Activated naive CD8-positive, alpha-beta T cell treated with anti-CD3 and anti-CD28 coated beads, Interleukin-2, amount 50 U/mL, for 16 hours (primary cell): ENCODE results near the gene ABCB1.
"Not testable (repeated sequence)": the region's sequence is repeated elsewhere in the genome, so short reads cannot be mapped to it uniquely, and the experiment has no call there.

Experiments
- DNase-seq: peaks from one replicate; pipeline ENCODE4 v3.0.0-alpha.2; 2020; ENCODE audit warnings: low read depth, low spot score

ABCB1 gene

GRCh38 chr7:87575521-87575920 is 25.2 kb downstream of the ABCB1 start:
- DNase-seq: no peak

GRCh38 chr7:87574630-87575029 is 26.1 kb downstream of the ABCB1 start:
- DNase-seq: no peak

GRCh38 chr7:87572513-87572912 is 28.2 kb downstream of the ABCB1 start:
- not testable (repeated sequence) for DNase-seq

GRCh38 chr7:87570178-87570577 is 30.5 kb downstream of the ABCB1 start:
- DNase-seq: no peak

GRCh38 chr7:87567052-87567451 is 33.6 kb downstream of the ABCB1 start:
- no peak for DNase-seq

- DNase-seq: no peak
Measured at GRCh38 chr7:87566311-87566900, 34.3 kb downstream of the ABCB1 start.

GRCh38 chr7:87565877-87566276 is 34.8 kb downstream of the ABCB1 start:
- no peak for DNase-seq

GRCh38 chr7:87564296-87564963 is 36.3 kb downstream of the ABCB1 start:
- no peak for DNase-seq

GRCh38 chr7:87561702-87562101 is 39.0 kb downstream of the ABCB1 start:
- no peak for DNase-seq

- no peak for DNase-seq
Measured at GRCh38 chr7:87561102-87561501, 39.6 kb downstream of the ABCB1 start.

- DNase-seq: no peak
Measured at GRCh38 chr7:87552351-87552900, 48.3 kb downstream of the ABCB1 start.

- DNase-seq: no peak
Measured at GRCh38 chr7:87548123-87548919, 52.4 kb downstream of the ABCB1 start.

- DNase-seq: no peak
Measured at GRCh38 chr7:87545760-87546159, 54.9 kb downstream of the ABCB1 start.

GRCh38 chr7:87543623-87544022 is 57.1 kb downstream of the ABCB1 start:
- no peak for DNase-seq

- no peak for DNase-seq
Measured at GRCh38 chr7:87541648-87542047, 59.0 kb downstream of the ABCB1 start.

GRCh38 chr7:87538052-87538451 is 62.6 kb downstream of the ABCB1 start:
- no peak for DNase-seq

- no peak for DNase-seq
Measured at GRCh38 chr7:87534072-87534471, 66.6 kb downstream of the ABCB1 start.

- no peak for DNase-seq
Measured at GRCh38 chr7:87530126-87530525, 70.6 kb downstream of the ABCB1 start.

GRCh38 chr7:87528730-87529129 is 72.0 kb downstream of the ABCB1 start:
- DNase-seq: no peak

- no peak for DNase-seq
Measured at GRCh38 chr7:87518735-87519134, 81.9 kb downstream of the ABCB1 start.

- DNase-seq: no peak
Measured at GRCh38 chr7:87517891-87518290, 82.8 kb downstream of the ABCB1 start.

GRCh38 chr7:87517136-87517815 is 83.4 kb downstream of the ABCB1 start:
- DNase-seq: no peak
